K562 (cell line): ENCODE results near the gene BEST3.

Experiments
- GABPA ChIP-seq: fragments of 200-800 bp; sonication (Bioruptor generic); conservative IDR thresholded peaks from 2 replicates; pipeline ENCODE4 v1.6.1; 2016; ENCODE audit warnings: low read depth, missing genetic modification characterization, missing compliant biosample characterization
- MAX ChIP-seq: sonication (generic); formaldehyde crosslinking; IDR thresholded peaks from 2 replicates; pipeline ENCODE4 v1.9.0; 2022; ENCODE audit warnings: mild to moderate bottlenecking, missing genetic modification reagents
- MLLT1 ChIP-seq, 2 experiments: fragments of 450-650 bp; IDR thresholded peaks; 2 replicates each; pipeline ENCODE4 v1.6.1; 2016
- PHB2 ChIP-seq: fragments of 450-650 bp; IDR thresholded peaks from 2 replicates; pipeline ENCODE4 v1.6.1; 2017; ENCODE audit warnings: low read depth
- POLR2AphosphoS5 ChIP-seq: IDR thresholded peaks from 2 replicates; pipeline ENCODE4 v1.6.1; 2011; ENCODE audit warnings: mild to moderate bottlenecking, low read depth, low read length, moderate library complexity; ENCODE audit not compliant: control insufficient read depth, insufficient read depth
- REST ChIP-seq, 2 experiments: fragments of 450-650 bp; formaldehyde crosslinking in 1 of 2; IDR thresholded peaks; 2 replicates each; pipeline versions ENCODE4 v1.4.0 to v1.6.1; 2014 to 2020; ENCODE audit warnings: mild to moderate bottlenecking in 2 of 2, borderline replicate concordance in 1 of 2, low read depth in 1 of 2
- SP1 ChIP-seq: sonication (generic); formaldehyde crosslinking; IDR thresholded peaks from 2 replicates; pipeline ENCODE4 v1.8.1; 2022; ENCODE audit warnings: mild to moderate bottlenecking, missing genetic modification reagents
- SP2 ChIP-seq: IDR thresholded peaks from 2 replicates; pipeline ENCODE4 v1.6.1; 2011; ENCODE audit warnings: mild to moderate bottlenecking, low read depth, low read length, moderate library complexity; ENCODE audit not compliant: poor library complexity, severe bottlenecking; ENCODE audit errors: extremely low read depth
- SPI1 ChIP-seq: IDR thresholded peaks from 2 replicates; pipeline ENCODE4 v1.6.1; 2011; ENCODE audit warnings: low read depth, low read length, control low read depth, borderline replicate concordance

- TF ChIP-seq SP2 (no peak), REST (IDR thresholded peaks at IDR 0.05; ENCODE audit: borderline replicate concordance) (no peak), REST (CRISPR knock-in tag; IDR thresholded peaks at IDR 0.05; ENCODE audit: low read depth) (no peak), MLLT1 (IDR thresholded peaks at IDR 0.05) (no peak), PHB2 (no peak), SP1 (CRISPR knock-in tag) (no peak), GABPA (tag) (no peak), SPI1 (no peak), POLR2AphosphoS5 (no peak), MAX (CRISPR knock-in tag) (no peak)
Measured at GRCh38 chr12:69613351-69613750, 85.8 kb downstream of the BEST3 start.
